ENCODE results near the gene FAM110C.

Gene FAM110C

DNA sequence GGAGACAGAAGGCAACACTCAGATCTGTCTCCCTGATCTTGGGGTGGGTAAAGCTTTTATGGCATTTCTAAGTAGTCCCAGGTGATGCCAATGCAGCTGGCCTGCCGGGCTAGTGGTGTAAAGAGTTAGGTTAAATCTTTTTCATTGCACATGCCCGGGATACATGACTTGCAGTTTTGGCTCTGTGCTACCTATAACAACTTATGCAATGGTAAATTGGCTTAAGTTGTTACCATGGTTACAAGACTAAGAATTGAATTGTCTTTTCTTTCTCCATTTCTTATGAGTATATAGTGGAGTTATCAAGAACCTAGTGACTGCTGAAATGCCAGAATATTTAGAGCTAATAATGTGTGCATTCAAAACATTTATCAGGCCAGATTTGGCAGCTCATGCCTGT, 5.3 kb upstream of the FAM110C start:
- TF ChIP-seq CTCF (IDR thresholded peaks at IDR 0.05; ENCODE audit: extremely low read depth, missing control alignments), result no peak
- no peak for DNase-seq (ENCODE audit: low spot score)

- no peak for DNase-seq (ENCODE audit: low spot score)
- no peak for TF ChIP-seq CTCF (IDR thresholded peaks at IDR 0.05; ENCODE audit: extremely low read depth, missing control alignments)
Measured at GRCh38 chr2:47737-48136, 1.4 kb upstream of the FAM110C start.

GRCh38 chr2:47346-47725, 1.0 kb upstream of the FAM110C start:
- TF ChIP-seq CTCF (IDR thresholded peaks at IDR 0.05; ENCODE audit: extremely low read depth, missing control alignments), result no peak
- peak; percentile 19 for DNase-seq (ENCODE audit: low spot score)

DNA sequence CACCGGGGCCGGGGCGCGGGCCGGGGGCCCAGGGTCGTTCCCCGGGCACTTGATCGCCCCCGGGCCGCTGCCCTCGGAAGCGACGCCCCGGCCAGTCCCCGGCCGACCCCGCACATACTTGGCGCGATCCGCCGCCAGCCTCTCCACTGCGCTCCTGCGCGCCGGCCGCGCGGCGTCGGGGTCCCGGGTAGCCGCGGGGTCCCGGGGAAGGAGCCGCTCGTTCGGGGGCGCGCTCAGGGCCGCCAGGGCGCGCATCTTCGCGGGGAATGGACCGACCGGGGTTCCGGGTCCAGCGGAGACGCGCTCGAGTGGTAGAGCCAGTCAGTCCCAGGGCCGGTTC, 204 bp downstream of the FAM110C start:
- no peak for TF ChIP-seq CTCF (IDR thresholded peaks at IDR 0.05; ENCODE audit: extremely low read depth, missing control alignments)
- DNase-seq (ENCODE audit: low spot score), result peak; percentile 36

GRCh38 chr2:45342-46130, 769 bp downstream of the FAM110C start:
- peak; percentile 22 for DNase-seq (ENCODE audit: low spot score)
- no peak for TF ChIP-seq CTCF (IDR thresholded peaks at IDR 0.05; ENCODE audit: extremely low read depth, missing control alignments)

DNA sequence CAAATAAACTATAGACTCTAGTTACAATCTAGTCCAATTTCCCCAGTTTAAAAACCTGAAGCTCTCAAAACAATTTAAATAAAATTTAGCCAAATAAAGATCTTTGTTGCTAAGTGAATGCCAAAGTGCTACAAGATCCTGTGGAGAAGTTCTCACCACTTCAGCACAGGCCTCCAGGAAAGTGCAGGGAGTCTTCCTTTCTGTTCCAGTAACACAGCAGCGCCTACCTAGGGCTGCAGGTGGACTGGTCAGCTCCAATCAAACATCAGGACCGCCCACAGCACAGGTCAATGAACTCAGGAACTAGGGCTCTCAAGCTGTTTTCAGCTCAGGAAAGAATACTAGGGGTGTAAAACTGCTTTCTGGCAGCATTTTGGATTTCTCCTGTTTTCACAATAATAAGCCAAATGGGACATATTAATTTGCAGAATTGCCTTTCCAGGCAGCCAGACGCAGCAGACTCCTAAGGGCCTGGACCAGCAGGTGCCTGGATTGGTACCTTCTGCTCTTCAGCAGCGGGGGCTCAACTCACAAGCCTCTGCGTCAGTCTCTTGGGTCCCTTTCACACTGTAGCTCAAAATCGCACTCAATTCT, 1.5 kb downstream of the FAM110C start:
- no peak for TF ChIP-seq CTCF (IDR thresholded peaks at IDR 0.05; ENCODE audit: extremely low read depth, missing control alignments)
- no peak for DNase-seq (ENCODE audit: low spot score)

- no peak for DNase-seq (ENCODE audit: low spot score)
- no peak for TF ChIP-seq CTCF (IDR thresholded peaks at IDR 0.05; ENCODE audit: extremely low read depth, missing control alignments)
Measured at GRCh38 chr2:42788-43187, 3.5 kb downstream of the FAM110C start.
